HG03139 (cell line): ENCODE data around the gene RACGAP1.
A peak's percentile ranks its signal among the peaks of the same experiment; 100 is the strongest.
"Not testable (repeated sequence)": the region's sequence is repeated elsewhere in the genome, so short reads cannot be mapped to it uniquely, and the experiment has no call there.

Source experiments
- ATAC-seq: cut with Tn5 transposase; IDR thresholded peaks from one replicate; pipeline ENCODE4 v1.9.1; 2021; ENCODE audit not compliant: unreplicated experiment

The RACGAP1 gene

DNA sequence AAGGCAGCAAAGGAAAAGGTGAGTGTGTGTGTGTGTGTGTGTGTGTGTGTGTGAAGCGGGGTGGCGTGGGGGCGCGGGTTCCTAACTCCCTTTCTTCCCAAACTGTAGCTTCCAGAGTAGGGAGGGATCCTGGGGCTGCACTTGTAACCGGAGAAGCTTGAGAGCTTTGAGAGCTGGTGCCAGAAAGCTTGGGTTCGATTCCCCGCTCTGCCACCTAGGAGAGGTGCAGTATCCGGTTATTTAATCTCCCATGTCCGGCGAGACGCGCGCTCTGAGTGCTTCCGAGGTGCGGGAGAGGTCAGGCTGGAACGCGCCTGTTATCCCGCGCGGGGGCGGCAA is 7.2 kb upstream of the RACGAP1 start:
- no peak for ATAC-seq

DNA sequence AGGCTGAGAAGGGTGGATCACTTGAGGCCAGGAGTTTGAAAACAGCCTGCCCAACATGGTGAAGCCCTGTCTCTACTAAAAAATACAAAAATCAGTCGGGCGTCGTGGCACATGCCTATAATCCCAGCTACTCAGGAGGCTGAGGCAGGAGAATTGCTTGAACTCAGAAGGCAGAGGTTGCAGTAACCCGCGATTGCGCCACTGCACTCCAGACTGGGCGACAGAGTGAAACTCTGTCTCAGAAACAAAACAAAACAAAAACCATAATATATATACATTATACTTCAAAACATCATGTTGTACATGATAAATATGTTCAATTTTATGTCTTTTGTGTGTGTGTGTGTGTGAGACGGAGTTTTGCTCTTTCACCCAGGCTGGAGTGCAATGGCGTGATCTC is 5.2 kb upstream of the RACGAP1 start:
- ATAC-seq: not testable (repeated sequence)

GRCh38 chr12:50026691-50027090 is 1.4 kb upstream of the RACGAP1 start:
- no peak for ATAC-seq

DNA sequence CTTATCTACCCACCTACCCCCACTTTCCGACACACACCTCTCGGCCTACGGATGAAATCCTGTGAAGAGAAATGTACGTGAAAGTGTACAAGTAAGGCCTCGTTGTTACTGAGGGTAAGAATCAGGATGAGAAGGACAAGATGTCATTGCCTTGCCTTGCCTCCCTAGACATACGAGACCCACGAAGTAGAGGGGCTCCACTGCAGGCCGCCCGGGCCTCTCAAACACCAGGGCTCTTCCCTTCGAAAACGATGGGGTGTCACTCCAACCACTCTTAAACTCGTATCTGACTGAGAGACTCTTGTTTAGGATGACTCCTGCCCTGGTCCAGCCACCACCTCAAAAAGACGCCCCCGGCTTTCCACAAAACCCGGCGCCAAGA is 498 bp downstream of the RACGAP1 start:
- peak; percentile 9 for ATAC-seq

GRCh38 chr12:50024227-50024626 is 1.1 kb downstream of the RACGAP1 start:
- ATAC-seq: no peak

GRCh38 chr12:50022903-50023302 is 2.4 kb downstream of the RACGAP1 start:
- ATAC-seq: no peak

GRCh38 chr12:50021031-50021430 is 4.3 kb downstream of the RACGAP1 start:
- ATAC-seq: no peak

GRCh38 chr12:50019524-50019923 is 5.8 kb downstream of the RACGAP1 start:
- no peak for ATAC-seq

GRCh38 chr12:50018968-50019367 is 6.3 kb downstream of the RACGAP1 start:
- ATAC-seq: no peak

GRCh38 chr12:50018154-50018553 is 7.1 kb downstream of the RACGAP1 start:
- ATAC-seq: no peak

GRCh38 chr12:50017641-50018040 is 7.7 kb downstream of the RACGAP1 start:
- no peak for ATAC-seq

- ATAC-seq: no peak
These were observed 8.5 kb downstream of the RACGAP1 start for GRCh38 chr12:50016501-50017475.

- no peak for ATAC-seq
These were observed 11.0 kb downstream of the RACGAP1 start for GRCh38 chr12:50014342-50014741.

GRCh38 chr12:50013361-50014147 is 11.7 kb downstream of the RACGAP1 start:
- no peak for ATAC-seq

GRCh38 chr12:50006754-50007442 is 18.4 kb downstream of the RACGAP1 start:
- ATAC-seq: no peak

DNA sequence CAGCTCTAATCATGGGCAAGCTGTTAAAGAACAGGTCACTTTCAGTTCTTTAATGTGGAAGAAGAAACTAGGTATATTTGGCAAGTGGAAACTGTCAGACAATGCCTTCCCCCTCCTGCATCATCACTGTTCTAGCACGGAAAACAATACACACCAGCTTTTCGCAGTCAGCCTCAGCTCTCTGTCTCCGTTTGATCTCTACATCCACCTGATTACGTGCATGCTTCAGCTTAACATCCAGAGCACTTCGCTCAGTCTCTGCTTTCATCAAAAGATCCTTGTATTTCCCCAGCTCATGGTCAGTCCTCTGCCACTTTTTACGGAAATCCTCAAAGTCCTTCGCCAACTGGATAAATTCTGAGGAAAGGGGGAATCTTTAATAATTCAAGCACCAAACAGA is 19.0 kb downstream of the RACGAP1 start:
- ATAC-seq: no peak

DNA sequence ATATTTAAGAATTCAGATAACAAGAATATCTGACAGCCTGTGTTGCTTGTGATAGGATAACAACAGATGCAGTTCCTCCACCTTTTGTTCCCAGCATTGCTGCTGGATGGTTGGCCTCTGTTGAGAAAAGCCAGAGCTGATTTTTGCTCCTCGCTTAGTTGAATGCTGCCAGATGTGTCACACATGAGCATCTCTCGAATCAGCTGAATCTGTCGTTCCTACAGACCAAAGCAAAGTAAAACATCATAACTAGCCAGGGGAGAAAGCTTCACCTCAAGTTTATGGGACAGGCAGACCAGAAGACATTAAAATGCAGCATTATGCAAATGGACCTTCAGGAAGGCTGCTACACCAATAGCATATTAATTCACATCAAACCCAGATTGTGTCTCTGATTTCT is 20.1 kb downstream of the RACGAP1 start:
- no peak for ATAC-seq

DNA sequence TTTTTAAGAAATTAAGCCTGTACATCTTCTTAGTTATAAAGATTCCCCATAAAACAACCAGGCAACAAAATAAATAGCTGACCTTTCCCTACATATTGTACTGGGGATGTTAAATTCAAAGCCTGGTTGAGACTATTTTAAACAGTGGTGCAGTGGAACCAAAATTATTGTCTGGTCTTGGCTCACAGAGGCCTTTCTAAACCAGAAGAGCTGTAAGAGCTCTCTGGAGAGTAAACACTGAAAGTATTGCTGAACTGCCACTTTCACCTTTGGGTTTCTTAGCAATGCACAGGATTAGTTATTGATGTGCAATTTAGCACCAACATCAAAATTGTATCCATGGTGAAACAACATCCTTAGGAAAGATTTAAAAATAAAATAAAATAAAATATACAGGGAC is 20.6 kb downstream of the RACGAP1 start:
- no peak for ATAC-seq

DNA sequence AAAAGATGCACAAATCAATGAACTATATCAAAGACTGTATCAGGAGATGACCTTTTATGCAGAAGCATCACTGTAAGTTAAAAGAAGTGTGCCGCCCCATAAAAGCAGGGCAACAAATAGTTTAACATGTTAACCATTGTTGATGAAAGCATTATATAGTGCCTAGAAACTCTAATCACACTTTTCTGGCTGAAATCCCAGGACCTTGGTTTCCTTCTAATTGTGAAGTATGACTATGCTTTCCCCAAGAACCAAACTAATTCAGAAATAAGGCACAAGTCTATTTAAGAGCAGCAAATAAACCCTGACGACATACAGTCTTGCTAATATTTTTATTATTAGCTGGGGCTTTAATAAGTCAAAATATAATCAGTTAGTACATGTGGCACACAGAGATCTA is 21.7 kb downstream of the RACGAP1 start:
- ATAC-seq: no peak

GRCh38 chr12:49998453-49998852 is 26.8 kb downstream of the RACGAP1 start:
- ATAC-seq: no peak

DNA sequence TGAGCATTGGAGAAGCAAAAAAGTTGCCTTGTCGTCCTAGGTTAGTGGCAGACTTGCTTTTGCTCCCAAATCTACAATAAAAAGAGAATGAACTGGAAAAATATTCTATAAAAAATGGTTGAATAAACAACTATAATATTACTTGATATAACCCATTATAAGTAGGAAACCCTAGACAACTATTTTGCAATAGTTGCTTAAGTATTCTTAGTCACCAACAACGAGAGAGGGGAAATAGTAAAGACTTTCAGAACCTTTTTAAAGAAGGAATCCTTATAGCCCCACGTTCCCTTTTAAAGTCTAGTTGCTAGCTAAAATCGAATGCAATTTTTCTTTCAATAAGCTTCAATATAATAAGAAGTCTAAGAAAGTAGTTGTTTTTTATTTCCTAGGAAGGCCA is 35.0 kb downstream of the RACGAP1 start:
- ATAC-seq: no peak

DNA sequence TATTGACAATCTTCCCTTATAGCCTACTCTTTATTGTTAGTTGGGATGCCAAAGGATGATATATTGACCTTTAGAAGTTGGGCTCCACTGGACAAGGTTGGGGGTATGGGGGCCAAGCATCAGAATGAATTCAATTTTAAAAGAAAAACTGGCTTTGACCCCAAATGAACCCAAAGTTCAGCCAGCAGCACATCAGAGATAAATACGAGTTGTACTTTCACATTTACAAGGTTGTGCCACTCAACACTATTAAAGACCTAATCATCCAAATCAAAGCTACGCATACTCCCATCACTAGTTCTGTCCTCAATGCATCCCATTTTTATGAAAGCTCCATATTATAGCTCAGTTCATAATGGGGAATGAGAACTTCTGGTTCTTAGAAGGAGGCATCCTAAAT is 35.9 kb downstream of the RACGAP1 start:
- not testable (repeated sequence) for ATAC-seq
